Measurements from ENCODE around the gene FAM107B. TPM values are rescaled to one million over a fixed set of nuclear protein-coding genes. Genes with fewer than 3 reads are reported as not detected.

The FAM107B gene
- total RNA-seq, 2 experiments from 2014 or later, result 140 to 142 TPM

DNA sequence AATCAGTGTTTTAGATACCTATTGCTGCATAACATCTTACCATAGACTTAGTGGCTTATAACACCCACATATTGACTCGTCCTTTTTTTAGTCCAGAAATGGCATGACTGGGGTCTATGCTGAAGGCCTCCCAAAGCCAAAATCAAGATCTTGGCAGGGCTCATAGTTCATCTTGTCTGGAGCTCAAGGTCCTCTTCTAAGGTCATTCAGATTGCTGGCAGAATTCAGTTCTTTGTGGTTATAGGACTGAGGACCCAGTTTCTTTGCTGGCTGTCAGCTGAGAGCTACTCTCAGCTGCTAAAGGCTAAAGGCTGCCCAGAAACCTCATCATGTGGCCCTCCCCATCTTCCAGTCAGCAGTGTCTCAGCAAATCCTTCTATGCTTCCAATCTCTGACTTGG, 165.5 kb downstream of the FAM107B start:
- POLR2A ChIA-PET, result no interaction called here
- CTCF ChIA-PET, result interaction anchor here (1.4 kb wide), 1 partner anchor 66 kb away, joined by 3 read pairs; no protein-coding TSS in a partner anchor

GRCh38 chr10:14608381-14609001, 166.2 kb downstream of the FAM107B start:
- POLR2A ChIA-PET, result no interaction called here
- CTCF ChIA-PET, result interaction anchor here (1.4 kb wide), 1 partner anchor 65 kb away, joined by 3 read pairs; no protein-coding TSS in a partner anchor

- POLR2A ChIA-PET, result no interaction called here
- CTCF ChIA-PET, result interaction anchor here (0.9 kb wide), 1 partner anchor 32 kb away, joined by 3 read pairs; no protein-coding TSS in a partner anchor
Measured at GRCh38 chr10:14606633-14607032, 168.1 kb downstream of the FAM107B start.

DNA sequence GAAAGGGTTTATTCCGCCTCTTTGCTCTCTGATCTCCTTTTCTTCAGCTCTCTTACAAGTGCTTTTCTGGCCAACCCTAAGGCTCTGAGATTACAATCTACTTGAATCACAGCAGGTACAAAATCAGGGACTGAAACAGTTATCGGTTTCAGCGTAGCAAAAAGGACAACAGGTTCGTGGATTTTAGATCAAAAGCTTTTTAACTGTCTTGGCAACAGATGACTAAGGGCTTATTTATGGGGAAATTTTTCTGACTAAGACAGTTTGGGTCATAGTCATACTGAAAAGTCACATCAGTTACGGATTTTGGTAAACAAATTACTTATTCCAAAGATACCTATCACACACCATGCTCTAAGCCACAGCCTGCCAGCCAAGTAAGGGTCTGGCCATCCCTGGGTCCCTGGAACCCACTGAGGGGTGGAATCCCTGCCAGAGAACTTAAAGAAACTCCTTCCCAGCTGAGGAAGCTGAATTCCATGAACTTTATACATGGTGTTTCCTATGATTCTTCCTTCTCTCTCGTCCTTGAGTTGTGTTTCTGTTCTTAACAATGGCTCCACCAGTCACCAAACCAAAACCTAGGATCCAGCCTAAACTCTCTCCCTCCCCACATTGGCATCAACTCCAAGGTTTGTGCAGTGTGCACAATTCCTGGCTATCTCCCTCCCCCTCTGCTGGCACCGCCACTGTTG, 169.3 kb downstream of the FAM107B start:
- ChIA-PET POLR2A (interaction anchor here (0.6 to 1.7 kb wide), 3 partner anchors 17 to 53 kb away, joined by 4 to 6 read pairs (median 4); no protein-coding TSS in a partner anchor), CTCF (interaction anchor here (0.9 to 1.6 kb wide), 3 partner anchors 33 to 232 kb away, joined by 3 read pairs; partner anchors contain the start of genes CDNF, HSPA14 and MSANTD7)

GRCh38 chr10:14604181-14605142, 170.2 kb downstream of the FAM107B start:
- POLR2A ChIA-PET, result interaction anchor here (0.6 to 1.7 kb wide), 4 partner anchors 16 to 67 kb away, joined by 3 to 6 read pairs (median 4); no protein-coding TSS in a partner anchor
- CTCF ChIA-PET, result interaction anchor here (0.6 to 1.6 kb wide), 3 partner anchors 44 to 233 kb away, joined by 3 read pairs; partner anchors contain the start of genes CDNF, HSPA14 and MSANTD7

GRCh38 chr10:14603534-14604102, 171.1 kb downstream of the FAM107B start:
- ChIA-PET CTCF (no interaction called here), POLR2A (interaction anchor here (1.7 kb wide), 1 partner anchor 16 kb away, joined by 6 read pairs; no protein-coding TSS in a partner anchor)

- CTCF ChIA-PET, result interaction anchor here (0.6 to 3.7 kb wide), 2 partner anchors 14 to 79 kb away, joined by 4 to 14 read pairs; no protein-coding TSS in a partner anchor
- POLR2A ChIA-PET, result no interaction called here
Measured at GRCh38 chr10:14602807-14603533, 171.7 kb downstream of the FAM107B start.

- ChIA-PET POLR2A (no interaction called here), CTCF (interaction anchor here (0.6 to 3.7 kb wide), 2 partner anchors 14 to 78 kb away, joined by 4 to 14 read pairs; no protein-coding TSS in a partner anchor)
Measured at GRCh38 chr10:14601872-14602725, 172.6 kb downstream of the FAM107B start.

- ChIA-PET POLR2A (no interaction called here), CTCF (interaction anchor here (3.7 kb wide), 1 partner anchor 13 kb away, joined by 14 read pairs; no protein-coding TSS in a partner anchor)
Measured at GRCh38 chr10:14601326-14601725, 173.4 kb downstream of the FAM107B start.

DNA sequence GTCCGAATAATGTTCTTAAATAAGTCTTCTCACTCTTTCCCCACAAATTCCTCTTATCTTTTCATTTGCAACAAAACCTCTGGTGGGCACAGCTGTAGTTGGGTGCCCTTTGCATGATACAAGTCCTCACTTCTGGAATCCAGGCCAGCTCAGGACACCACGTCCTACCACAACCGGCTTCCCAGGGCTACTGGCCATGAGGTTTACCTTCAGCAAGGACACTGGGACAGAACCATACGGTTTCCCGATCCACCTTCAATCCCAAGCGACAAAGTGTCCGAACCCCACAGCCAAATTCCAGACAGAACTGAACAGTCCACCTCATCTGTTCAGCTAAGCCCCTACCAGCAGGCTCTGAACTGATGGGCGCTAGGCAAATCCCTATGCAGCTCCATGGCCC, 174.6 kb downstream of the FAM107B start:
- CTCF ChIA-PET, result interaction anchor here (3.7 kb wide), 1 partner anchor 11 kb away, joined by 14 read pairs; no protein-coding TSS in a partner anchor
- POLR2A ChIA-PET, result interaction anchor here (0.6 kb wide), 1 partner anchor 144 kb away, joined by 7 read pairs; no protein-coding TSS in a partner anchor

GRCh38 chr10:14598809-14599764, 175.6 kb downstream of the FAM107B start:
- ChIA-PET POLR2A (no interaction called here), CTCF (interaction anchor here (3.7 kb wide), 1 partner anchor 11 kb away, joined by 14 read pairs; no protein-coding TSS in a partner anchor)

- ChIA-PET CTCF (no interaction called here), POLR2A (interaction anchor here (0.6 kb wide), 1 partner anchor 278 kb away, joined by 5 read pairs; no protein-coding TSS in a partner anchor)
Measured at GRCh38 chr10:14595526-14596182, 179.0 kb downstream of the FAM107B start.

DNA sequence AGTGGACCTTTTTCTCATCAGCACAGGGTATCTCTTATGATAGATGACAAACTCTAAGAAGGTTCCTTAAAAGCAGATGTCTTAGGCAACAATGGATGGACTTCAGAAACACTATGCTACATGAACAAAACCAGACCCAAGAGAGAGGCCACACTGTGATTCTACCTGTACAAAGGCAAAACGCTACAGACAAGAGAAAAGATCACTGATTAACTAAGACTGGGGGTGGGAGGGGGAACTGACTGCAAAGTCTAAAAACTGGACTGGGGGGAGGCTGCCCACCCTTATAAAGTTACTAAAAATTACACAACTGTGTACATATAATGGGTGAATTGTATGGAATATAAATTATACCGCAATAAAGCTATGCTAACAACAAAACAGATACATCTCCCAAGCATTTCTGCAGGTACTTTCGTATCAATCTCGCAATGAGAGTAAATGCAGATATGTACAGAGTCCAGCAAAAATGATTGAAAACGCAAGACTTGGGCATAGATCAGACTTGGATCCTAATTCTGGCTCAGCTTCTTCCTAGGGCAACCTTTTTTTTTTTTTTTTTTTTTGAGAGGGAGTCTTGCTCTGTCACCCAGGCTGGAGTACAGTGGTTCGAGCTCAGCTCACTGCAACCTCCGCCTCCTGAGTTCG, 179.7 kb downstream of the FAM107B start:
- POLR2A ChIA-PET, result interaction anchor here (0.6 kb wide), 1 partner anchor 279 kb away, joined by 5 read pairs; no protein-coding TSS in a partner anchor
- CTCF ChIA-PET, result no interaction called here

GRCh38 chr10:14593806-14594205, 180.9 kb downstream of the FAM107B start:
- POLR2A ChIA-PET, result no interaction called here
- CTCF ChIA-PET, result no interaction called here

DNA sequence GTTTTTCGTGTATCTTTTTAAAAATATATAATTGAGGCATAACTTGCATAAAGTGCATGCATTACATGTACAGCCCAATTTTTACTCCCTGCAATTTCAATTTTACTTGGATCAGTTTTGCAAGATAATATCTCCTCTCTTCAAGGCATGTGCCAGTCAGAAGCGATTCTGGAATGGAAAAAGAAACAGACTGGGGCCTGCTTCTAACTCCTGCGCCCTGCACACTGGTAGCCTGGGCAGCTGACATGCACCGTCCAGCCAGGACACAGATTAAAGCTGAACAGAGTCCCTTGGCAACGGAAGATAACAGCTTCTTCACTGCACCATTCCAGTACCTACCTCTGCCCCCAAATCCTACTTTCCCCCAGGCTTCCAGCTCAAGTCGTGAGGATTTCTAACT, 182.1 kb downstream of the FAM107B start:
- CTCF ChIA-PET, result no interaction called here

More for the DNA sequence above, 182.1 kb downstream of the FAM107B start:
- POLR2A ChIA-PET, result interaction anchor here (0.7 kb wide), 1 partner anchor 47 kb away, joined by 3 read pairs; no protein-coding TSS in a partner anchor
